GM12864 (cell line): Measurements from ENCODE around the gene TNFRSF11A.

Experiments used
- DNase-seq: peaks from one replicate; pipeline ENCODE4 v3.0.0-alpha.2; 2011; ENCODE audit warnings: low read depth
- H3K4me3 ChIP-seq: 2 replicates; pipeline ENCODE4 v1.5.1; 2011; ENCODE audit warnings: mild to moderate bottlenecking, low read depth, low read length, control low read depth
- CTCF ChIP-seq: IDR thresholded peaks from 2 replicates; pipeline ENCODE4 v1.5.1; 2011; ENCODE audit warnings: low read depth, mild to moderate bottlenecking, moderate library complexity, low read length, control low read depth, inconsistent platforms; ENCODE audit errors: missing control alignments

TNFRSF11A gene

GRCh38 chr18:62366992-62367391, 41.9 kb downstream of the TNFRSF11A start:
- DNase-seq, result no peak
- no peak overlapping the region for H3K4me3 ChIP-seq
- no peak for TF ChIP-seq CTCF

GRCh38 chr18:62368100-62368499, 43.0 kb downstream of the TNFRSF11A start:
- TF ChIP-seq CTCF, result no peak

GRCh38 chr18:62369129-62369644, 44.1 kb downstream of the TNFRSF11A start:
- H3K4me3 ChIP-seq, result no peak overlapping the region
- no peak for TF ChIP-seq CTCF
- DNase-seq, result no peak

More at GRCh38 chr18:62368100-62368499, 43.0 kb downstream of the TNFRSF11A start:
- no peak overlapping the region for H3K4me3 ChIP-seq
- DNase-seq, result peak; percentile 26

GRCh38 chr18:62370366-62370765, 45.3 kb downstream of the TNFRSF11A start:
- TF ChIP-seq CTCF, result no peak
- DNase-seq, result no peak
- H3K4me3 ChIP-seq, result no peak overlapping the region

- no peak for DNase-seq
- no peak overlapping the region for H3K4me3 ChIP-seq
- no peak for TF ChIP-seq CTCF
These were observed 46.3 kb downstream of the TNFRSF11A start for GRCh38 chr18:62371436-62371835.

GRCh38 chr18:62372156-62372555, 47.0 kb downstream of the TNFRSF11A start:
- no peak overlapping the region for H3K4me3 ChIP-seq
- DNase-seq, result peak; percentile 52
- no peak for TF ChIP-seq CTCF

GRCh38 chr18:62372882-62373281, 47.8 kb downstream of the TNFRSF11A start:
- no peak overlapping the region for H3K4me3 ChIP-seq
- DNase-seq, result no peak
- no peak for TF ChIP-seq CTCF
